Measurements from ENCODE around the gene FBXO9.

The FBXO9 gene

GRCh38 chr6:53065266-53066076 lies at the start of gene FBXO9:
Gene FBXO9 (plus strand): TSS chr6:53065404. CDS start chr6:53065790, 386 bp downstream.
- peak; percentile 75 for DNase-seq (ENCODE audit: low read depth)

GRCh38 chr6:53015486-53015885 lies 49.7 kb upstream of the FBXO9 start:
- DNase-seq (ENCODE audit: low read depth): no peak

GRCh38 chr6:53018446-53018845 lies 46.8 kb upstream of the FBXO9 start:
- no peak for DNase-seq (ENCODE audit: low read depth)

DNA sequence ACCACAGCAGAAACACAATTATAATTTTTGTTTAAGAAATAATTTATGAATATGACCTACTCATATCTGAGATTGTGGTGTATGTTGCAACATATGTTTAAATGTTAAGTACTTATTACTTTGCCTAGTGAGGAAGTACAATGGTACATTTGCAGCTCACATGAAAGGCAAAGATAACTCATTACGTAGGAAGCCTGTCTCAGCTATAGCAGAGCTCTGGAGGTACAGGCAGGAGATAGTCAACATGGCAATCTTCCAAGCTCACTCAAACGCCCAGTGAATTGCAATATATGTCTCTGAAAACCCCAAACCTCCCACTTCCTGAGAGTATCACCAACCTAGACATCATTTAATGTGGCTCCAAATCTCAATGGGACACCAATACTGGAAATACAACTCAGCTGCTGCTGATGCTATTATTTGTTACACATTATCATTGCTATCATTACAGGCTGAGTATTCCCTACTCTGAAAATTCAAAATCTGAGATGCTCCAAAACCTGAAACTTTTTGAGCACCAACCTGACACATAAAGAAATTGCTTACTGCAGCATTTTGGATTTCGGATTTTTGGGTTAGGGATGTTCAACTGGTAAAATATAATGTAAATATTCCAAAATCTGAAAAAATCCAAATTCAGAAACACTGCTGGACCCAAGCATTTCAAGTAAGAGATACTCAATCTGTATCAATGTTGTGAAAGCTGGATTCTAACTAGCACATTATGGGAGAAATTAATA lies 45.0 kb upstream of the FBXO9 start:
- no peak for DNase-seq (ENCODE audit: low read depth)

DNA sequence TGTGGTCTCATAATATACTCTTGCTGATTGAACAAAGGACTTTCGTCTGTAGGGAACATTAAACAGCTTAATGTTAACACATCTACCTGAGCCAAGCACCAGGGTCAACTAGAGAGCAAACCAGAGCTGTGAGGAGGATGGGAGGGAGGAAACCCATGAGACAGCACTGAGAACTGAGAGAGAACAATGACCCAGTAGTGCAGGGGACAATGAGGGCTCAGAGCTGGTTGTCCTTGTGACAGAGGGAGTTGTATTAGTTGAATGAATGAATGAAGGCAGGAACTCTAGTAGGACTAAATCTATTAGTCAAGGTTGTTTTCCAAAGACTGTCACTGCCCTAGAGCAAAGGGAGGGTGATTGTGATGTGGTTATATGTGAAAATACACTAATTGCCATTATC lies 41.9 kb upstream of the FBXO9 start:
- no peak for DNase-seq (ENCODE audit: low read depth)

DNA sequence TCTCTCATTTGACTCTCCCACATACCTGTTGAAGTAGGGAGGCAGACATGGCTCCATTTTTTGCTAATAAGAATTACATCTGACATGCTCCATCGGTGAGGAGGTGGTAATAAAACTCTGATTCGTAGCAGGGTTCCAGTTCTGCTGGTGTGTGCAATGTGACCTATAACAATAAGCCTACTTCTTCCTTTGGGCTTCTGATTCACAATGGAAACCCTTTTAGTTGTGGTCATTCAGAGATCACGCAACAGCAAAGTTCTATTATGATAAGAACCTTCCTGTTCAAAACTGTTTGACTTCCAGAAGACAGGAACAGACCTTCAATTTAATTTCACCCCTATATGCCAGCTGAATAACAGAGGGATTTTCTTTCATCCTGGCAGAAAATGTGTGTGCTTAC lies 38.7 kb upstream of the FBXO9 start:
- no peak for DNase-seq (ENCODE audit: low read depth)

DNA sequence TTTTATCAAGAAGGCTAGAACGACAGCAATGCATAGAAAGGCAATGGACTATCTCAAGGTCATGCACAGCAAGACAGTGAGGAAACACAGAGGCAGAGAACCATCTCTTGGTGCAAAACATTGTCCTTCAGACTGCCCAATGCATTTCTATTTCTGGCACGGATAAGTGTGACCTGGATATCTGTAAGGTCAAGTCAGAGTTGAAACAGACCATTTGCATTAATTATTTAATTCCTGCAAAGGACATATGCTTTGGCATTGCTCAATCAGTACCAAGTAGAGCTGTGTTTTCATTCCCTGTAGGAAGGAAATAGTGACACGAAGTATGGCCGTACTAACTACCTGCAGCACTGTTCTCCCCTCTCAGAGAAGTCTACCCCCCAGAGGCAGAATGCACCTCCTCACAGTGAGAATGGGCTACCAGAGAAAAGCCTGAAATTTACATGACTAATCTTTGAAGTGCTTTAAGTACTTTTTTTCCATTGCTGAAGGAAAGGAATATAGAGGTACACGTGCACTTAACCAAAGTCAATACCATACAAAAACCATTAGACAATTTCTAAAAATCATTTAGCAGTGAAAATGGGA lies 38.0 kb upstream of the FBXO9 start:
- DNase-seq (ENCODE audit: low read depth): no peak

DNA sequence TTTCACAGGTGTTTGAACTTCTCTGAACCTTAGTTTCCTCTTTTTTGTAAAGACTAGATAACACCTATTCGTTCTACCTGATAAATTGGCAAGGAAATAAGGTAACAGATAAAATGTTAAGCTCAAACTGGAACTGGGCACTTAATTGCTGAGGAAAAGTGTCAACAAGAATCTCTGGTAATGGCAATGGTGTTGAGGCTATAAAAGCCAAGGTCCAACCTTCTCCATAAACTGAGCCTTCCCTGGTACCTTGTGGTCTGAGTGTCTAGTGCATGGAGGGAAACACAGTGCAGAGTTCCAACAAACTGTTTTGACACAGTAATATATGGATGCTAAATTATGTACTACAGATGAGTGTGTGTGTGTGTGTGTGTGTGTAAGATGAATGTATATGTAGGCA lies 36.7 kb upstream of the FBXO9 start:
- no peak for DNase-seq (ENCODE audit: low read depth)

GRCh38 chr6:53029257-53029656 lies 35.9 kb upstream of the FBXO9 start:
- no peak for DNase-seq (ENCODE audit: low read depth)

DNA sequence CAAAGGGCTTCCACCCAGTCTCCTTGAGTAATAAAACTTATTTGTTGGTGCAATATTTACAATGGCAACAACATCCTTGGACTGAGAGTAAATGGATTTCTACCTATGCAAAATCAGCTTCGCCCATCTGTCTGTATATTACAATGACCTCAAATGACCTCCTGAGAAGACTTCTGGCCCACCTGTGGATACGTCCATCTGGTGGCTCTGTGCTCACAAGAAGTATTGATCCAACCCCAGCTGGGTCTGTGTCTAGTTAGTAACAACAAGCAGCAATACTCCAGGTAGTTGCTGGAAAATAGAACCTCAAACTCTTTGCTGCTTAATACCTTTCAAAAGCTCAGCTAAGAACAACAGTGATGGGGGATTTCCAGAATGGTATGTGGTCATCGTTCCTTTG lies 35.4 kb upstream of the FBXO9 start:
- DNase-seq (ENCODE audit: low read depth): no peak

DNA sequence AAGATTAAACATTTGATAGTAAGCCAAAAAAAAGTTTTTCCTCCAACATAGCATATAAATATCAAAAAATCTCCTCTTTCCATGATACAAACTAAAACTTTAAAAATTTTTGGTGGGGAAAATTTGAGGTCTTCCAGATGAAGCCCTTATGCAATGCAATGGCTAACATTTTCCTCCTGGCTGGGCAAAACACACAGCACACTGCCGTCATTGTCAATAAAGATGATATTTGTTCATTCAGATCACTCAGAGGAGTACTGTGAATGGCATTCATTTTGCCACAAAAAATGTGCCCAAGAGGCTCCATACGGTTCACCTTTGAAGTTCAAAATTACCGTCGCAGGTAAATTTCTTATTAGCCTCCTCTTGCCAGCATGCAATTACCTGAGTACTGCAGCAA lies 33.9 kb upstream of the FBXO9 start:
- DNase-seq (ENCODE audit: low read depth): no peak

GRCh38 chr6:53032849-53033248 lies 32.4 kb upstream of the FBXO9 start:
- DNase-seq (ENCODE audit: low read depth): no peak

DNA sequence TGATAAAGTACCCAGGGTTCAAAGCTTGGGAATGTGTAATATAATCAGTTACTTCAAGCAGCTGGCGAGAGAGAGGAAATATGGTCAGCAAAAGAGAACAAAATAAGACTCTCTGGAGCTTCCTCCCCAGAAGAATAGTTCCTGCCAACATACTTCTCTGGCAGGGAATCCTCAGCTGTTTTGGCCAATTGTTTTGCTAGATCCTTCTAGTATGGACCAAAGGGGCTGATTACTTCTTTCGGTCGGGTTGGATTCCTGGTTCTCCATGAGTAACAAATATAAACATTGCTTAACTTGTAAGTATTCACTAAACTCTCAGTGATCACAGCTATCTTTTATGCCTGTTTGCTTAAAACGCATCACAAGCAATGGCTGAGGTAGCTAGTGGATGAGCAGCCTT lies 31.4 kb upstream of the FBXO9 start:
- DNase-seq (ENCODE audit: low read depth): no peak

GRCh38 chr6:53035549-53036213 lies 29.5 kb upstream of the FBXO9 start:
- no peak for DNase-seq (ENCODE audit: low read depth)

- no peak for DNase-seq (ENCODE audit: low read depth)
Observed at GRCh38 chr6:53038141-53038540, 27.1 kb upstream of the FBXO9 start.

DNA sequence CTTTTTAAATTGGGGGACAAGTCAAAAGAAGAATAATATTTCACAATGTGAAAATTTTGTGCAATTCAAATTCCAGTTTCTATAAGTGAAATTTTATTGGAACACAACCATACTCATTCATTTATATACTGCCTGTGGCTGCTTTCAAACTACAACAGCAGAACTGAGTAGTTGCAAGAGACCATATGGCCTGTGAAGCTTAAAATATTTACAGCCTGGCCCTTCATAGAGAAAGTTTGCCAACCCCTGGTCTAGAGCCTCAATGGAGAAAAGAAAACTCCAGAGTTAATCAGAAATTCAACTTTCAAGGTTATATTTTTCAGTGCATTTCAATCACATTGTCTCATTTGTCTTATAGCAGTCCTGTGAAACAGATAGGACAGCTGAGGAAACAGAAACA lies 26.6 kb upstream of the FBXO9 start:
- no peak for DNase-seq (ENCODE audit: low read depth)

GRCh38 chr6:53041356-53041755 lies 23.8 kb upstream of the FBXO9 start:
- DNase-seq (ENCODE audit: low read depth): no peak

DNA sequence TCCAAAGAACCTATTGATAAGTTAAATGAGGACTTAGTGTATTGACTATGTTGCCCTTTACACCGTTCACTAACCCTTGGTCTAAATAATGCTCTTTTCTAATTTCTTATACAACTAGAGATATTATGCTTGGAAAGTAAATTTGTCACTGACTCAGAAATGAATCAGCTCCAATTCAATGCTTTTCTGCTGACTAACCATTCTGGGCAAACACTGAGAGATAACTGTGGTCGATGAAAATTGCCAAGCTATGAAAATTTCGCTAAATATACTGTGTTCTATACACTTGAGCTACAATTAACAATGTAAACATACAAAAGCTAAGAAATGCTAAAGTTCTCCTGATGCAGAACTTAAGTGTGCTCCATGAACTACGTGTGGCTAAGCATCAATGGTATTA lies 23.1 kb upstream of the FBXO9 start:
- no peak for DNase-seq (ENCODE audit: low read depth)

- no peak for DNase-seq (ENCODE audit: low read depth)
Observed at GRCh38 chr6:53043581-53043980, 21.6 kb upstream of the FBXO9 start.

DNA sequence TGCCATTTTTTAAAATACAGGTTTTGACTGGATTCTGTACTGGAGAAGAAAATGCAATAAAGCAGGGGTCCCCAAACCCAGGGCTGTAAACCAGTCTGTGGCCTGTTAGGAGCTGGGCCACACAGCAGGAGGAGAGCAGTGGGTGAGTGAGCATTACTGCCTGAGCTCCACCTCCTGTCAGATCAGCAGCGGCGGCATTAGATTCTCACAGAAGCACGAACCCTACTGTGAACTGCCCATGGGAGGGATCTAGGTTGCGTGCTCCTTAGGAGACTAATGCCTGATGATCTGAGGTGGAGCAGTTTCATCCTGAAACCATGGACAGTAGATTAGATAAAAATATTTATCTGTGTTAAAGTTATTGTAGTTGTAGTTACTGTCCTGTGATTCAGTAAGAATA lies 21.1 kb upstream of the FBXO9 start:
- DNase-seq (ENCODE audit: low read depth): no peak

GRCh38 chr6:53044572-53044971 lies 20.6 kb upstream of the FBXO9 start:
- DNase-seq (ENCODE audit: low read depth): no peak

DNA sequence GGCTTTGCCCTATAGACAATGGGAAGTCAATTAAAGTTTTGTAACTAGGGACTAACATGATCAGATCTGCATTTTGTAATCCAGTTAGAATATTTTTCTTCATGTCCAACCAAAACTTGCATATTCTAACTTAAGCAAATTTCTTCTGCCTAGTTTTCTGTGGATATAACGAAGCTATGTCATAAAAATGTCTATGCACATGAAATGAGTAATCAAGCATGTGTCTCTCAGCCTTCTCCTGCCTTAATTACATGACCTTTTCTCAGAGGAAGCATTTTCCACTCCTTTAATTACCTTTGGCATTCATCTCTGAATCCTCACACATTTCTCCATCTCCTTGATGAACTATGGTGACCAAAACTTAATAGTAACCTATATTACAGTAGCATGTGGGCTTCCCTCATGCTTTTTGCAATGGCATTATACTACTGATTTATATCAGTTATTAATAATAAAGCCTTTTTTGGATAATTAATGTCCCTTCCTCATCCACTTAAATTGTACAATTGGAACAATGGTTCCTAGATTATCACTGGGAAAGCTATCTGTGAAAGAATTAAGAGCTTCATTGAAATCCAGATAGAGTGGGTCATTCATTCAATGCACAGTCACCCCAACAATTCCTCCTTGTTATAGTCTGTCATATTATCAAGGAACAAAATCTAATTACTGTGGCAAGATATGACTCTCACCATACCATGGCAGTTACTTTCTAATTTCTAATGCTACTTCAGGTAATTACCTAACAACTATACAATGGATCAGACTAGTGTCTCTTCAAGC lies 19.1 kb upstream of the FBXO9 start:
- DNase-seq (ENCODE audit: low read depth): no peak

Measured in stimulated activated CD8-positive, alpha-beta memory T cell treated with anti-CD3 and anti-CD28 coated beads, Interleukin-4, amount 100 ng/mL, for 24 hours (primary cell).